Brain microvascular endothelial cell (primary cell): ENCODE data around the gene CALML4.
"Not testable (repeated sequence)": the region's sequence is repeated elsewhere in the genome, so short reads cannot be mapped to it uniquely, and the experiment has no call there.

Experiments
- DNase-seq: peaks from one replicate; pipeline ENCODE4 v3.0.0-alpha.2; 2020
- H3K27ac ChIP-seq: fragments of 250-450 bp; sonication (Bioruptor Pico); 2 replicates; pipeline ENCODE4 v1.5.1; 2020; ENCODE audit warnings: mild to moderate bottlenecking, moderate library complexity
- H3K27me3 ChIP-seq: fragments of 250-450 bp; sonication (Bioruptor Pico); replicated peaks from 2 replicates; pipeline ENCODE4 v1.5.1; 2020; ENCODE audit warnings: mild to moderate bottlenecking
- H3K36me3 ChIP-seq: fragments of 250-450 bp; sonication (Bioruptor Pico); replicated peaks from 2 replicates; pipeline ENCODE4 v1.5.1; 2020; ENCODE audit warnings: mild to moderate bottlenecking
- H3K4me3 ChIP-seq: 2 replicates; pipeline ENCODE4 v1.5.1; 2011; ENCODE audit warnings: low read depth, mild to moderate bottlenecking, control low read depth, low read length, moderate library complexity
- CTCF ChIP-seq: IDR thresholded peaks from 2 replicates; pipeline ENCODE4 v1.5.1; 2011; ENCODE audit warnings: low read depth, mild to moderate bottlenecking, moderate library complexity, low read length, control low read depth, inconsistent platforms; ENCODE audit errors: missing control alignments
- in situ Hi-C: cut with HindIII; loops from 2 replicates; pipeline ENCODE4 v1.10.0; 2017; ENCODE audit warnings: low sequenced_read_pairs, low pct_ligation_motif_present

The CALML4 gene

GRCh38 chr15:68206711-68207151 is 1.6 kb upstream of the CALML4 start:
- DNase-seq = no peak
- Histone ChIP-seq H3K4me3 (no peak overlapping the region), H3K27ac (no peak overlapping the region), H3K36me3 (no peaks in the 10 kb centered on the region), H3K27me3 (no peaks in the 10 kb centered on the region)
- in situ Hi-C loops = no loop called here
- no peak for TF ChIP-seq CTCF

- DNase-seq = no peak
- Histone ChIP-seq H3K27ac (no peak overlapping the region), H3K27me3 (no peaks in the 10 kb centered on the region), H3K4me3 (no peak overlapping the region), H3K36me3 (no peaks in the 10 kb centered on the region)
- in situ Hi-C loops = no loop called here
- no peak for TF ChIP-seq CTCF
Observed at GRCh38 chr15:68205954-68206539, 915 bp upstream of the CALML4 start.

- H3K4me3 ChIP-seq = no peak overlapping the region
- no peaks in the 10 kb centered on the region for H3K36me3 ChIP-seq
- no peak for TF ChIP-seq CTCF
- in situ Hi-C loops = no loop called here
- no peak overlapping the region for H3K27ac ChIP-seq
- H3K27me3 ChIP-seq = no peaks in the 10 kb centered on the region
- DNase-seq = no peak
Observed at GRCh38 chr15:68205558-68205944, 419 bp upstream of the CALML4 start.

GRCh38 chr15:68204361-68204760 is 771 bp downstream of the CALML4 start:
- H3K27me3 ChIP-seq = no peaks in the 10 kb centered on the region
- no peak for DNase-seq
- in situ Hi-C loops = no loop called here
- H3K27ac ChIP-seq = no peak overlapping the region
- no peak overlapping the region for H3K4me3 ChIP-seq
- no peak for TF ChIP-seq CTCF
- H3K36me3 ChIP-seq = no peaks in the 10 kb centered on the region

- TF ChIP-seq CTCF = no peak
- in situ Hi-C loops = no loop called here
- Histone ChIP-seq H3K4me3 (no peak overlapping the region), H3K27me3 (no peaks in the 10 kb centered on the region), H3K36me3 (no peaks in the 10 kb centered on the region), H3K27ac (no peak overlapping the region)
- DNase-seq = no peak
Observed at GRCh38 chr15:68203956-68204355, 1.2 kb downstream of the CALML4 start.

- H3K36me3 ChIP-seq = no peaks in the 10 kb centered on the region
- TF ChIP-seq CTCF = no peak
- no peak overlapping the region for H3K4me3 ChIP-seq
- no peak overlapping the region for H3K27ac ChIP-seq
- in situ Hi-C loops = no loop called here
- no peaks in the 10 kb centered on the region for H3K27me3 ChIP-seq
- DNase-seq = no peak
Observed at GRCh38 chr15:68203486-68203885, 1.6 kb downstream of the CALML4 start.

- in situ Hi-C loops, H3K36me3 ChIP-seq, H3K27me3 ChIP-seq, H3K27ac ChIP-seq, H3K4me3 ChIP-seq, DNase-seq: not testable (repeated sequence)
Observed at GRCh38 chr15:68202994-68203393, 2.1 kb downstream of the CALML4 start.
